ENCODE results near the gene ALS2.

DNA sequence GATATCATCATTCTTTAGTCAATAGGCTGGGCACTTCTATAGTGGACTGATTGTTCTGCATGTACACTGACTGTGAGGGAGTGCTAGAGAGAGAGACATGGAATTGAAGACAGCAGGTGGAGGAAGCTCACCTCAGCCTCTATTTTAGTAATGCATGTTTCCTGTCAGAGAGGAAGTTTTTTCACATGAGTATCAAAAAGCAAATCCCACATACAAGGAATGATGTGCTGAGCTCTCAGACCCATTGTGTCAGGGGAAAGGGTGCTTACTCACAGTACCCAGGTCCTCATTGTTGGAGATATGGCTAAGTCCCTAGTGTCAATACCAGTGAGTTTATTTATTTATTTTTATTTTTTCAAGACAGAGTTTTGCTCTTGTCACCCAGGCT lies 15.7 kb upstream of the ALS2 start:
- TF ChIP-seq POLR2A (IDR thresholded peaks at IDR 0.05) (no peak), CTCF (IDR thresholded peaks at IDR 0.05) (no peak)
